GM23338 (cell line): ENCODE measurements around the gene AFAP1. TPM values are rescaled to one million over a fixed set of nuclear protein-coding genes. Genes with fewer than 3 reads are reported as not detected.

Experiments
- ATAC-seq: fragments of 200-7000 bp; cut with Tn5 transposase; 3 replicates; pipeline ENCODE4 v1.9.1; 2020
- DNase-seq: peaks from one replicate; pipeline ENCODE4 v3.0.0-alpha.2; 2015; ENCODE audit warnings: low spot score
- H2AFZ ChIP-seq: fragments of 200-600 bp; sonication (generic); 2 replicates; pipeline ENCODE4 v1.8.0; 2016; ENCODE audit warnings: antibody characterized with exemption, mild to moderate bottlenecking, moderate library complexity
- H3F3A ChIP-seq: fragments of 200-600 bp; sonication (generic); replicated peaks from 2 replicates; pipeline ENCODE4 v1.8.0; 2017; ENCODE audit warnings: antibody characterized with exemption, mixed run types, low read depth
- H3K27ac ChIP-seq: fragments of 200-600 bp; sonication (generic); 2 replicates; pipeline ENCODE4 v1.6.1; 2016; ENCODE audit warnings: low read depth
- H3K27me3 ChIP-seq: fragments of 200-600 bp; sonication (generic); 2 replicates; pipeline ENCODE4 v1.8.0; 2016; ENCODE audit warnings: mild to moderate bottlenecking, mixed run types, moderate library complexity; ENCODE audit not compliant: insufficient read depth
- H3K36me3 ChIP-seq: fragments of 200-600 bp; sonication (generic); 2 replicates; pipeline ENCODE4 v1.8.0; 2016; ENCODE audit warnings: mild to moderate bottlenecking; ENCODE audit not compliant: insufficient read depth
- H3K4me1 ChIP-seq: fragments of 200-600 bp; sonication (generic); 2 replicates; pipeline ENCODE4 v1.8.0; 2016; ENCODE audit warnings: mild to moderate bottlenecking, moderate library complexity; ENCODE audit not compliant: insufficient read depth
- H3K4me2 ChIP-seq: fragments of 200-600 bp; sonication (generic); 2 replicates; pipeline ENCODE4 v1.7.1; 2017; ENCODE audit warnings: mixed run types
- H3K4me3 ChIP-seq: fragments of 200-600 bp; sonication (generic); 2 replicates; pipeline ENCODE4 v1.6.1; 2016; ENCODE audit warnings: mixed run types
- H3K79me2 ChIP-seq: fragments of 200-600 bp; sonication (generic); replicated peaks from 2 replicates; pipeline ENCODE4 v1.8.0; 2017; ENCODE audit warnings: mild to moderate bottlenecking; ENCODE audit not compliant: insufficient read depth
- H3K9me2 ChIP-seq: fragments of 200-600 bp; sonication (generic); 2 replicates; pipeline ENCODE4 v1.8.0; 2017; ENCODE audit not compliant: insufficient read depth
- H4K20me1 ChIP-seq: fragments of 200-600 bp; sonication (generic); replicated peaks from 2 replicates; pipeline ENCODE4 v1.8.0; 2017; ENCODE audit warnings: mild to moderate bottlenecking; ENCODE audit not compliant: insufficient read depth
- H3K27ac Mint-ChIP-seq: 2 replicates; pipeline ENCODE4 v1.8.0; 2020; ENCODE audit warnings: inconsistent platforms, mild to moderate bottlenecking, moderate library complexity, mixed read lengths
- H3K27me3 Mint-ChIP-seq: 3 replicates; pipeline ENCODE4 v1.8.0; 2022; ENCODE audit warnings: low read depth, mild to moderate bottlenecking, moderate library complexity, mixed read lengths, inconsistent platforms; ENCODE audit not compliant: insufficient read depth, poor library complexity
- H3K36me3 Mint-ChIP-seq: 3 replicates; pipeline ENCODE4 v1.8.0; 2021; ENCODE audit warnings: low read depth, mild to moderate bottlenecking, inconsistent platforms, moderate library complexity, mixed read lengths
- H3K4me1 Mint-ChIP-seq: 3 replicates; pipeline ENCODE4 v1.8.0; 2020; ENCODE audit warnings: mild to moderate bottlenecking, inconsistent platforms, mixed read lengths
- H3K4me3 Mint-ChIP-seq: 3 replicates; pipeline ENCODE4 v1.8.0; 2021; ENCODE audit warnings: moderate library complexity, mild to moderate bottlenecking, inconsistent platforms, mixed read lengths
- H3K9me3 Mint-ChIP-seq: 3 replicates; pipeline ENCODE4 v1.8.0; 2020; ENCODE audit warnings: moderate library complexity, mild to moderate bottlenecking, inconsistent platforms, mixed read lengths
- CREB1 ChIP-seq: fragments of 250-450 bp; sonication (Bioruptor Pico); IDR thresholded peaks from 2 replicates; pipeline ENCODE4 v1.5.0; 2020; ENCODE audit warnings: low read depth, mild to moderate bottlenecking, moderate library complexity
- CTCF ChIP-seq, 2 experiments: fragments of 200-600 bp in 1 of 2; sonication (generic) in 1 of 2; conservative IDR thresholded peaks; 2 replicates each; pipeline versions ENCODE4 v1.5.1 to v1.6.1; 2016 to 2017; ENCODE audit warnings: antibody characterized with exemption in 2 of 2, low read depth in 2 of 2, mild to moderate bottlenecking in 2 of 2, moderate library complexity in 1 of 2
- ETS1 ChIP-seq: IDR thresholded peaks from 2 replicates; pipeline ENCODE4 v1.6.1; 2016; ENCODE audit warnings: antibody characterized with exemption
- EZH2 ChIP-seq: fragments of 200-600 bp; sonication (generic); IDR thresholded peaks from one replicate; pipeline ENCODE4 v1.8.0; 2017; ENCODE audit warnings: antibody characterized with exemption, mild to moderate bottlenecking, low read depth; ENCODE audit not compliant: unreplicated experiment
- EZH2phosphoT487 ChIP-seq: fragments of 200-600 bp; sonication (generic); IDR thresholded peaks from one replicate; pipeline ENCODE4 v1.8.1; 2018; ENCODE audit warnings: antibody characterized with exemption; ENCODE audit not compliant: unreplicated experiment
- JUNB ChIP-seq: IDR thresholded peaks from one replicate; pipeline ENCODE4 v1.6.1; 2016; ENCODE audit warnings: antibody characterized with exemption; ENCODE audit not compliant: unreplicated experiment
- NANOG ChIP-seq: IDR thresholded peaks from 2 replicates; pipeline ENCODE4 v1.6.1; 2016; ENCODE audit warnings: antibody characterized with exemption, borderline replicate concordance
- POLR2AphosphoS5 ChIP-seq: IDR thresholded peaks from 2 replicates; pipeline ENCODE4 v1.6.1; 2016; ENCODE audit warnings: antibody characterized with exemption, low read depth
- STAT1 ChIP-seq: IDR thresholded peaks from one replicate; pipeline ENCODE4 v1.6.1; 2016; ENCODE audit warnings: antibody characterized with exemption; ENCODE audit not compliant: unreplicated experiment
- ZNF114 ChIP-seq: fragments of 250-450 bp; sonication (Bioruptor Pico); IDR thresholded peaks from 2 replicates; pipeline ENCODE4 v1.5.0; 2020; ENCODE audit warnings: mild to moderate bottlenecking, moderate library complexity
- ZNF331 ChIP-seq: fragments of 250-450 bp; sonication (Bioruptor Pico); IDR thresholded peaks from 2 replicates; pipeline ENCODE4 v1.5.0; 2020; ENCODE audit warnings: low read depth, mild to moderate bottlenecking, moderate library complexity
- polyA plus RNA-seq: library from polyadenylated mRNA; unstranded; fragments of >200 nt; fragmentation: Nextera tagmentation; extraction: Ambion mirVana; gene quantifications from 2 replicates; pipeline ENCODE4 v1.2.1, GENCODE V29; 2016
- total RNA-seq: library from RNA; depleted of rRNA; stranded (reverse); fragments of >200 nt; shearing (Covaris generic); gene quantifications from 2 replicates; pipeline ENCODE4 v1.2.3, GENCODE V29; 2014
- TF ChIP-seq, protein P1 (sequence below): IDR thresholded peaks from one replicate; pipeline ENCODE4 v1.6.1; 2018; ENCODE audit warnings: antibody characterized with exemption; ENCODE audit not compliant: unreplicated experiment

AFAP1 gene
- total and polyA plus RNA-seq, 2 experiments from 2014 or later = 6.5 to 21.5 TPM

GRCh38 chr4:7824218-7824617 is 115.4 kb downstream of the AFAP1 start (continued):
- TF ChIP-seq CREB1 (CRISPR knock-in tag) = no peak
- no peak for TF ChIP-seq ZNF331
- no peak for TF ChIP-seq CTCF (conservative IDR thresholded peaks at IDR 0.05; ENCODE audit: low read depth in 2 of 2)

GRCh38 chr4:7823416-7823824 is 116.2 kb downstream of the AFAP1 start:
- Histone ChIP-seq H3K9me2 (no peaks in the 10 kb centered on the region), H3K4me3 (no peak overlapping the region), H3F3A (no peaks in the 10 kb centered on the region), H3K27ac (no peak overlapping the region), H3K27me3 (no peaks in the 10 kb centered on the region), H3K4me1 (peaks cover 23% of the 10 kb centered on the region), H3K79me2 (no peaks in the 10 kb centered on the region), H3K4me2 (no peak overlapping the region), H4K20me1 (no peaks in the 10 kb centered on the region), H3K36me3 (no peaks in the 10 kb centered on the region), H2AFZ (no peak overlapping the region)
- ATAC-seq = no peak
- H3K4me3 Mint-ChIP-seq = no peak overlapping the region
- H3K36me3 Mint-ChIP-seq = peaks cover 23% of the 10 kb centered on the region
- no peak overlapping the region; the same call in 1 of the 2 replicates for H3K27ac Mint-ChIP-seq
- no peaks in the 10 kb centered on the region; the same call in 2 of the 3 replicates for H3K9me3 Mint-ChIP-seq
- DNase-seq = no peak
- H3K4me1 Mint-ChIP-seq = peaks cover 55% of the 10 kb centered on the region
- H3K27me3 Mint-ChIP-seq = peaks cover 10% of the 10 kb centered on the region
- TF ChIP-seq ZNF331 = no peak
- TF ChIP-seq, protein P1, sequence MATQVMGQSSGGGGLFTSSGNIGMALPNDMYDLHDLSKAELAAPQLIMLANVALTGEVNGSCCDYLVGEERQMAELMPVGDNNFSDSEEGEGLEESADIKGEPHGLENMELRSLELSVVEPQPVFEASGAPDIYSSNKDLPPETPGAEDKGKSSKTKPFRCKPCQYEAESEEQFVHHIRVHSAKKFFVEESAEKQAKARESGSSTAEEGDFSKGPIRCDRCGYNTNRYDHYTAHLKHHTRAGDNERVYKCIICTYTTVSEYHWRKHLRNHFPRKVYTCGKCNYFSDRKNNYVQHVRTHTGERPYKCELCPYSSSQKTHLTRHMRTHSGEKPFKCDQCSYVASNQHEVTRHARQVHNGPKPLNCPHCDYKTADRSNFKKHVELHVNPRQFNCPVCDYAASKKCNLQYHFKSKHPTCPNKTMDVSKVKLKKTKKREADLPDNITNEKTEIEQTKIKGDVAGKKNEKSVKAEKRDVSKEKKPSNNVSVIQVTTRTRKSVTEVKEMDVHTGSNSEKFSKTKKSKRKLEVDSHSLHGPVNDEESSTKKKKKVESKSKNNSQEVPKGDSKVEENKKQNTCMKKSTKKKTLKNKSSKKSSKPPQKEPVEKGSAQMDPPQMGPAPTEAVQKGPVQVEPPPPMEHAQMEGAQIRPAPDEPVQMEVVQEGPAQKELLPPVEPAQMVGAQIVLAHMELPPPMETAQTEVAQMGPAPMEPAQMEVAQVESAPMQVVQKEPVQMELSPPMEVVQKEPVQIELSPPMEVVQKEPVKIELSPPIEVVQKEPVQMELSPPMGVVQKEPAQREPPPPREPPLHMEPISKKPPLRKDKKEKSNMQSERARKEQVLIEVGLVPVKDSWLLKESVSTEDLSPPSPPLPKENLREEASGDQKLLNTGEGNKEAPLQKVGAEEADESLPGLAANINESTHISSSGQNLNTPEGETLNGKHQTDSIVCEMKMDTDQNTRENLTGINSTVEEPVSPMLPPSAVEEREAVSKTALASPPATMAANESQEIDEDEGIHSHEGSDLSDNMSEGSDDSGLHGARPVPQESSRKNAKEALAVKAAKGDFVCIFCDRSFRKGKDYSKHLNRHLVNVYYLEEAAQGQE = no peak
- no peak for TF ChIP-seq POLR2AphosphoS5
- no peak for TF ChIP-seq NANOG
- TF ChIP-seq CREB1 (CRISPR knock-in tag) = no peak
- no peak for TF ChIP-seq EZH2phosphoT487
- TF ChIP-seq ZNF114 = no peak
- no peak for TF ChIP-seq STAT1
- TF ChIP-seq ETS1 = no peak
- TF ChIP-seq EZH2 = no peak
- TF ChIP-seq CTCF (conservative IDR thresholded peaks at IDR 0.05; ENCODE audit: low read depth in 2 of 2) = no peak
- no peak for TF ChIP-seq JUNB
